Uterus (tissue), 2 donors: ENCODE measurements around the gene DHRS12.

Experiments
- CTCF ChIP-seq, 4 experiments: fragments of 200-600 bp in 2 of 4; fragments of 450-650 bp in 2 of 4; sonication (generic) in 2 of 4; IDR thresholded peaks; one replicate each; pipeline ENCODE4 v1.5.1; 2016 to 2019; ENCODE audit warnings: antibody characterized with exemption in 4 of 4, mild to moderate bottlenecking in 2 of 4, moderate library complexity in 1 of 4
- POLR2A ChIP-seq, 2 donors: fragments of 450-650 bp; IDR thresholded peaks; one replicate each; pipeline ENCODE4 v1.6.1; 2016; ENCODE audit warnings: antibody characterized with exemption in 2 of 2, mild to moderate bottlenecking in 1 of 2, moderate library complexity in 1 of 2

DNA sequence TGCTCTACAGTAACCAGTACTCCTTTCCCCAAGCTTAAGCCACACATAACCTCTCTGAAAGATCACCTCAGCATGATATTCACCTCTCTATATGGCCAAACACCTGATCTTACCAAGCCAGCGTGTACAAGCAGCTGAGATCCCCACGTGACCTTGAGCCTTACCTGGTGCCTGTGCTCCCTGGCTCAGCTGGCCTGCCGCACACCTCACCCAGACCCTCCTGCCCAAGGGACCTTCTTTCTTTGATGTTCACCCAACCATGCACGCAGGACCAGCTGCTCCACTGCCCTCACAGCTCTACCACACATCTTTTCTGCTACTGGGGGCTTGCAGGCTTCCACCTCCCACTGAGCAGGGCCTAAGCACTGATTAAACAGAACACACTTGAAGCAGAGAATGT, 9.0 kb downstream of the DHRS12 start:
- TF ChIP-seq CTCF (IDR thresholded peaks at IDR 0.05) (no peak), POLR2A (IDR thresholded peaks at IDR 0.05) (no peak)
